VCaP (cell line): ENCODE measurements around the gene EIF4G3.
A peak's percentile ranks its signal among the peaks of the same experiment; 100 is the strongest.

Source experiments
- H3K27ac ChIP-seq: fragments of 450-650 bp; 2 replicates; pipeline ENCODE4 v1.5.1; 2017
- TF ChIP-seq, protein P1 (sequence below): fragments of 450-650 bp; conservative IDR thresholded peaks from 2 replicates; pipeline ENCODE4 v1.5.1; 2017; ENCODE audit warnings: mild to moderate bottlenecking, moderate library complexity

The EIF4G3 gene

GRCh38 chr1:21157868-21158267 is 18.8 kb downstream of the EIF4G3 start:
- TF ChIP-seq, protein P1, sequence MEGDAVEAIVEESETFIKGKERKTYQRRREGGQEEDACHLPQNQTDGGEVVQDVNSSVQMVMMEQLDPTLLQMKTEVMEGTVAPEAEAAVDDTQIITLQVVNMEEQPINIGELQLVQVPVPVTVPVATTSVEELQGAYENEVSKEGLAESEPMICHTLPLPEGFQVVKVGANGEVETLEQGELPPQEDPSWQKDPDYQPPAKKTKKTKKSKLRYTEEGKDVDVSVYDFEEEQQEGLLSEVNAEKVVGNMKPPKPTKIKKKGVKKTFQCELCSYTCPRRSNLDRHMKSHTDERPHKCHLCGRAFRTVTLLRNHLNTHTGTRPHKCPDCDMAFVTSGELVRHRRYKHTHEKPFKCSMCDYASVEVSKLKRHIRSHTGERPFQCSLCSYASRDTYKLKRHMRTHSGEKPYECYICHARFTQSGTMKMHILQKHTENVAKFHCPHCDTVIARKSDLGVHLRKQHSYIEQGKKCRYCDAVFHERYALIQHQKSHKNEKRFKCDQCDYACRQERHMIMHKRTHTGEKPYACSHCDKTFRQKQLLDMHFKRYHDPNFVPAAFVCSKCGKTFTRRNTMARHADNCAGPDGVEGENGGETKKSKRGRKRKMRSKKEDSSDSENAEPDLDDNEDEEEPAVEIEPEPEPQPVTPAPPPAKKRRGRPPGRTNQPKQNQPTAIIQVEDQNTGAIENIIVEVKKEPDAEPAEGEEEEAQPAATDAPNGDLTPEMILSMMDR = no peak
- no peak overlapping the region for H3K27ac ChIP-seq

DNA sequence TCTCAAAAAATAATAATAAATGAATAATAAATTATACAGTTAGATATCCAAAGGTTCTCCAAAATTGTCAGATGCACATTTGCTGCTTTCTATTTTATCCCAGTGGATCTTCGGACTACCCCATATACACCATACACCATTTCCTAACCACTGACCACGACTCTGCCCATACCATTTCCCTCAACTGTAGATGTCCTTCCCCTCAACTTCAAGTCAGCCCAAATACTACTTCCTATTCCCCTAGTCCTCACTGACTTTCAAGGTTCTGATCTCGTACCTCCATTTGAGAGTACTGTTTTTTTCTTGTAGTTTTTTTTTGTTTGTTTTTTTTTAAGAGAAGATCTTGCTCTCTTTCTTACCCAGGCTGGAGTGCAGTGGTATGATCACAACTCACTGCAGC is 19.6 kb downstream of the EIF4G3 start:
- H3K27ac ChIP-seq = no peak overlapping the region
- TF ChIP-seq, protein P1 = no peak

GRCh38 chr1:21156019-21156418 is 20.7 kb downstream of the EIF4G3 start:
- no peak overlapping the region for H3K27ac ChIP-seq
- TF ChIP-seq, protein P1 = no peak

GRCh38 chr1:21154717-21155116 is 22.0 kb downstream of the EIF4G3 start:
- TF ChIP-seq, protein P1 = no peak
- H3K27ac ChIP-seq = no peak overlapping the region

DNA sequence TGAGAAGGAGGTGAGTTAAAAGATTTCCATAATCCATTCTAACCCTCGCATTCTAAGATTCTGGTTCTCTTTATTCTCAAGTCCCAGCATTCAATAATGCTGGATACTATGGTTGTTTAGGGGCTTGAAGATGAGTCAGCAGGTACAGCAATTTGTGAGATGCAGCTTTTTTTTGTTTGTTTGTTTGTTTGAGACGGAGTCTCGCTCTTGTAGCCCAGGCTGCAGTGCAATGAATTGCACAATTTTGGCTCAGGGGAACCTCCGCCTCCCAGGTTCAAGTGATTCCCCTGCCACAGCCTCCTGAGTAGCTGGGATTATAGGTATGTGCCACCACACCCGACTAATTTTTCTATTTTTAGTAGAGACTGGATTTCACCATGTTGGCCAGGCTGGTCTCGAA is 23.3 kb downstream of the EIF4G3 start:
- H3K27ac ChIP-seq = no peak overlapping the region

GRCh38 chr1:21152423-21153100 is 24.1 kb downstream of the EIF4G3 start:
- TF ChIP-seq, protein P1 = no peak
- no peak overlapping the region for H3K27ac ChIP-seq

More for the DNA sequence above, 23.3 kb downstream of the EIF4G3 start:
- TF ChIP-seq, protein P1 = no peak

GRCh38 chr1:21149855-21150432 is 26.8 kb downstream of the EIF4G3 start:
- H3K27ac ChIP-seq = peak overlapping the region; percentile 70
- TF ChIP-seq, protein P1 = no peak
